ENCODE data around the gene PCDHGA1. TPM values are rescaled to one million over a fixed set of nuclear protein-coding genes. Genes with fewer than 3 reads are reported as not detected.
"Not testable (repeated sequence)": the region's sequence is repeated elsewhere in the genome, so short reads cannot be mapped to it uniquely, and the experiment has no call there.

PCDHGA1 gene
- total RNA-seq, 1 experiment from 2014 or later = 3.6 TPM

- Histone ChIP-seq H3K4me1 (no peaks in the 10 kb centered on the region), H3K27ac (no peak within 1 kb of the TSS), H3K4me3 (no peak within 1 kb of the TSS), H3K9me3 (replicated peaks) (peaks cover 27% of the 10 kb centered on the region), H3K36me3 (peaks cover 84% of the 10 kb centered on the region), H3K27me3 (no peaks in the 10 kb centered on the region)
- DNase-seq = no peak
Measured at GRCh38 chr5:141359790-141360426, 29.6 kb downstream of the PCDHGA1 start, which contains the start of gene PCDHGB2. TSS of gene PCDHGB2 (plus strand) at chr5:141359994. CDS start at chr5:141360136, 142 bp downstream.

GRCh38 chr5:141360685-141361084 is 30.4 kb downstream of the PCDHGA1 start:
- H3K4me3 ChIP-seq = no peak overlapping the region
- no peak for DNase-seq
- H3K27ac ChIP-seq = no peak overlapping the region
- H3K27me3 ChIP-seq = no peaks in the 10 kb centered on the region
- H3K36me3 ChIP-seq = peaks cover 84% of the 10 kb centered on the region
- no peaks in the 10 kb centered on the region for H3K4me1 ChIP-seq
- H3K9me3 ChIP-seq (replicated peaks) = peaks cover 19% of the 10 kb centered on the region

- Histone ChIP-seq H3K4me1 (no peaks in the 10 kb centered on the region), H3K36me3 (peaks cover 73% of the 10 kb centered on the region), H3K27me3 (no peaks in the 10 kb centered on the region), H3K27ac (no peak overlapping the region), H3K4me3 (no peak overlapping the region), H3K9me3 (replicated peaks) (peaks cover 16% of the 10 kb centered on the region)
- no peak for DNase-seq
Measured at GRCh38 chr5:141362719-141363118, 32.4 kb downstream of the PCDHGA1 start.

- Histone ChIP-seq H3K4me3 (no peak within 1 kb of the TSS), H3K27me3 (no peaks in the 10 kb centered on the region), H3K36me3 (peaks cover 67% of the 10 kb centered on the region), H3K27ac (no peak within 1 kb of the TSS), H3K9me3 (replicated peaks) (peaks cover 20% of the 10 kb centered on the region), H3K4me1 (no peaks in the 10 kb centered on the region)
- no peak for DNase-seq
Measured at GRCh38 chr5:141363952-141364660, 33.8 kb downstream of the PCDHGA1 start, which contains the start of gene PCDHGA5. TSS of gene PCDHGA5 (plus strand) at chr5:141364162. CDS start at chr5:141364331, 169 bp downstream.

GRCh38 chr5:141366016-141366896 is 35.9 kb downstream of the PCDHGA1 start:
- peaks cover 63% of the 10 kb centered on the region for H3K36me3 ChIP-seq
- no peaks in the 10 kb centered on the region for H3K4me1 ChIP-seq
- no peak overlapping the region for H3K27ac ChIP-seq
- DNase-seq = no peak
- peaks cover 18% of the 10 kb centered on the region for H3K9me3 ChIP-seq (replicated peaks)
- H3K4me3 ChIP-seq = no peak overlapping the region
- H3K27me3 ChIP-seq = no peaks in the 10 kb centered on the region

- Histone ChIP-seq H3K4me3 (no peak within 1 kb of the TSS), H3K27me3 (no peaks in the 10 kb centered on the region), H3K9me3 (replicated peaks) (peaks cover 27% of the 10 kb centered on the region), H3K27ac (no peak within 1 kb of the TSS), H3K4me1 (no peaks in the 10 kb centered on the region), H3K36me3 (peaks cover 65% of the 10 kb centered on the region)
- DNase-seq = no peak
Measured at GRCh38 chr5:141369994-141370848, 39.9 kb downstream of the PCDHGA1 start, which contains the start of gene PCDHGB3. TSS of gene PCDHGB3 (plus strand) at chr5:141370242. CDS start at chr5:141370395, 153 bp downstream.

- Histone ChIP-seq H3K9me3 (replicated peaks) (peaks cover 27% of the 10 kb centered on the region), H3K4me3 (no peak overlapping the region), H3K4me1 (no peaks in the 10 kb centered on the region), H3K27me3 (no peaks in the 10 kb centered on the region), H3K27ac (no peak overlapping the region), H3K36me3 (peaks cover 61% of the 10 kb centered on the region)
- no peak for DNase-seq
Measured at GRCh38 chr5:141371572-141372475, 41.5 kb downstream of the PCDHGA1 start.

- peaks cover 26% of the 10 kb centered on the region for H3K9me3 ChIP-seq (replicated peaks)
- peaks cover 64% of the 10 kb centered on the region for H3K36me3 ChIP-seq
- DNase-seq = no peak
- H3K27me3 ChIP-seq = no peaks in the 10 kb centered on the region
- H3K4me3 ChIP-seq = no peak within 1 kb of the TSS
- H3K4me1 ChIP-seq = no peaks in the 10 kb centered on the region
- no peak within 1 kb of the TSS for H3K27ac ChIP-seq
Measured at GRCh38 chr5:141373673-141374317, 43.5 kb downstream of the PCDHGA1 start, which contains the start of gene PCDHGA6. TSS of gene PCDHGA6 (plus strand) at chr5:141373891. CDS start at chr5:141374084, 193 bp downstream.

GRCh38 chr5:141374627-141375026 is 44.3 kb downstream of the PCDHGA1 start:
- Histone ChIP-seq H3K36me3 (peaks cover 64% of the 10 kb centered on the region), H3K4me3 (no peak overlapping the region), H3K4me1 (no peaks in the 10 kb centered on the region), H3K27ac (no peak overlapping the region), H3K27me3 (no peaks in the 10 kb centered on the region), H3K9me3 (replicated peaks) (peaks cover 26% of the 10 kb centered on the region)
- no peak for DNase-seq

- peaks cover 60% of the 10 kb centered on the region for H3K36me3 ChIP-seq
- H3K27me3 ChIP-seq, H3K27ac ChIP-seq, DNase-seq, H3K4me3 ChIP-seq, H3K4me1 ChIP-seq: not testable (repeated sequence)
- H3K9me3 ChIP-seq (replicated peaks) = peaks cover 26% of the 10 kb centered on the region
Measured at GRCh38 chr5:141375444-141376155, 45.3 kb downstream of the PCDHGA1 start.

- no peak for DNase-seq
Measured at GRCh38 chr5:141382469-141383294, 52.4 kb downstream of the PCDHGA1 start, which contains the start of gene PCDHGA7. TSS of gene PCDHGA7 (plus strand) at chr5:141382742. CDS start at chr5:141382900, 158 bp downstream.

More at GRCh38 chr5:141382469-141383294, 52.4 kb downstream of the PCDHGA1 start, which contains the start of gene PCDHGA7:
- Histone ChIP-seq H3K4me3 (no peak within 1 kb of the TSS), H3K27me3 (no peaks in the 10 kb centered on the region), H3K4me1 (no peaks in the 10 kb centered on the region), H3K27ac (no peak within 1 kb of the TSS), H3K9me3 (replicated peaks) (peaks cover 13% of the 10 kb centered on the region), H3K36me3 (peaks cover 58% of the 10 kb centered on the region)
